Stimulated activated naive CD4-positive, alpha-beta T cell treated with Interleukin-2 at 50 U/mL for 16 hours (primary cell): ENCODE results near the gene MTA2.

ENCODE experiments used
- DNase-seq: peaks from one replicate; lab custom pipeline; 2025; lab: John Stamatoyannopoulos, UW

Gene MTA2

GRCh38 chr11:62546244-62546928, 55.3 kb downstream of the MTA2 start, which contains the start of gene AHNAK:
AHNAK (minus strand) TSS chr11:62546806; CDS start chr11:62536098, 10,708 bp downstream.
- DNase-seq: peak; percentile 74

GRCh38 chr11:62545437-62546243, 56.0 kb downstream of the MTA2 start:
- DNase-seq: peak; percentile 61

GRCh38 chr11:62544581-62545436, 56.9 kb downstream of the MTA2 start:
- DNase-seq: peak; percentile 24

- no peak for DNase-seq
Measured at GRCh38 chr11:62543680-62544444, 57.8 kb downstream of the MTA2 start.
